Measurements from ENCODE around the gene MGAT4B.

MGAT4B gene

GRCh38 chr5:179766726-179767455, 39.8 kb downstream of the MGAT4B start:
- TF ChIP-seq GATA2 (IDR thresholded peaks at IDR 0.05; ENCODE audit: low read depth, low read length) (no peak), GATA3 (IDR thresholded peaks at IDR 0.05; ENCODE audit: low read depth, low read length) (no peak)

- TF ChIP-seq GATA3 (IDR thresholded peaks at IDR 0.05; ENCODE audit: low read depth, low read length) (no peak), GATA2 (IDR thresholded peaks at IDR 0.05; ENCODE audit: low read depth, low read length) (no peak)
These were observed 40.5 kb downstream of the MGAT4B start for GRCh38 chr5:179766021-179766725.

GRCh38 chr5:179765400-179765799, 41.3 kb downstream of the MGAT4B start:
- TF ChIP-seq GATA3 (IDR thresholded peaks at IDR 0.05; ENCODE audit: low read depth, low read length) (no peak), GATA2 (IDR thresholded peaks at IDR 0.05; ENCODE audit: low read depth, low read length) (no peak)

- TF ChIP-seq GATA2 (IDR thresholded peaks at IDR 0.05; ENCODE audit: low read depth, low read length) = no peak
These were observed 42.6 kb downstream of the MGAT4B start for GRCh38 chr5:179764056-179764455.

- TF ChIP-seq GATA3 (IDR thresholded peaks at IDR 0.05; ENCODE audit: low read depth, low read length) (no peak), GATA2 (IDR thresholded peaks at IDR 0.05; ENCODE audit: low read depth, low read length) (no peak)
These were observed 43.3 kb downstream of the MGAT4B start for GRCh38 chr5:179763215-179763945.

GRCh38 chr5:179762781-179763176, 43.9 kb downstream of the MGAT4B start:
- TF ChIP-seq GATA2 (IDR thresholded peaks at IDR 0.05; ENCODE audit: low read depth, low read length) = no peak
- no peak for TF ChIP-seq GATA3 (IDR thresholded peaks at IDR 0.05; ENCODE audit: low read depth, low read length)

GRCh38 chr5:179762079-179762780, 44.4 kb downstream of the MGAT4B start:
- TF ChIP-seq GATA2 (IDR thresholded peaks at IDR 0.05; ENCODE audit: low read depth, low read length) (no peak), GATA3 (IDR thresholded peaks at IDR 0.05; ENCODE audit: low read depth, low read length) (no peak)

- TF ChIP-seq GATA2 (IDR thresholded peaks at IDR 0.05; ENCODE audit: low read depth, low read length) (no peak; the same call in 1 of the 2 replicates), GATA3 (IDR thresholded peaks at IDR 0.05; ENCODE audit: low read depth, low read length) (no peak)
These were observed 46.8 kb downstream of the MGAT4B start for GRCh38 chr5:179759581-179760551.

- TF ChIP-seq GATA2 (IDR thresholded peaks at IDR 0.05; ENCODE audit: low read depth, low read length) (no peak), GATA3 (IDR thresholded peaks at IDR 0.05; ENCODE audit: low read depth, low read length) (no peak)
These were observed 47.7 kb downstream of the MGAT4B start for GRCh38 chr5:179758955-179759354.

GRCh38 chr5:179755022-179755421, 51.6 kb downstream of the MGAT4B start:
- TF ChIP-seq GATA3 (IDR thresholded peaks at IDR 0.05; ENCODE audit: low read depth, low read length) (no peak), GATA2 (IDR thresholded peaks at IDR 0.05; ENCODE audit: low read depth, low read length) (no peak)

GRCh38 chr5:179753971-179754370, 52.7 kb downstream of the MGAT4B start:
- TF ChIP-seq GATA3 (IDR thresholded peaks at IDR 0.05; ENCODE audit: low read depth, low read length) = no peak
- no peak for TF ChIP-seq GATA2 (IDR thresholded peaks at IDR 0.05; ENCODE audit: low read depth, low read length)

- TF ChIP-seq GATA2 (IDR thresholded peaks at IDR 0.05; ENCODE audit: low read depth, low read length) (no peak), GATA3 (IDR thresholded peaks at IDR 0.05; ENCODE audit: low read depth, low read length) (no peak)
These were observed 56.7 kb downstream of the MGAT4B start for GRCh38 chr5:179749857-179750508.
